Panc1 (cell line): ENCODE results near the gene TGM3.

Source experiments
- POLR2AphosphoS5 ChIP-seq: IDR thresholded peaks from 2 replicates; pipeline ENCODE4 v1.6.1; 2012; ENCODE audit warnings: mild to moderate bottlenecking, low read depth, low read length, moderate library complexity
- TF ChIP-seq, protein P1 (sequence below): fragments of 450-650 bp; IDR thresholded peaks from 2 replicates; pipeline ENCODE4 v1.5.1; 2017; ENCODE audit warnings: mild to moderate bottlenecking

- no peak for TF ChIP-seq POLR2AphosphoS5
- TF ChIP-seq, protein P1, sequence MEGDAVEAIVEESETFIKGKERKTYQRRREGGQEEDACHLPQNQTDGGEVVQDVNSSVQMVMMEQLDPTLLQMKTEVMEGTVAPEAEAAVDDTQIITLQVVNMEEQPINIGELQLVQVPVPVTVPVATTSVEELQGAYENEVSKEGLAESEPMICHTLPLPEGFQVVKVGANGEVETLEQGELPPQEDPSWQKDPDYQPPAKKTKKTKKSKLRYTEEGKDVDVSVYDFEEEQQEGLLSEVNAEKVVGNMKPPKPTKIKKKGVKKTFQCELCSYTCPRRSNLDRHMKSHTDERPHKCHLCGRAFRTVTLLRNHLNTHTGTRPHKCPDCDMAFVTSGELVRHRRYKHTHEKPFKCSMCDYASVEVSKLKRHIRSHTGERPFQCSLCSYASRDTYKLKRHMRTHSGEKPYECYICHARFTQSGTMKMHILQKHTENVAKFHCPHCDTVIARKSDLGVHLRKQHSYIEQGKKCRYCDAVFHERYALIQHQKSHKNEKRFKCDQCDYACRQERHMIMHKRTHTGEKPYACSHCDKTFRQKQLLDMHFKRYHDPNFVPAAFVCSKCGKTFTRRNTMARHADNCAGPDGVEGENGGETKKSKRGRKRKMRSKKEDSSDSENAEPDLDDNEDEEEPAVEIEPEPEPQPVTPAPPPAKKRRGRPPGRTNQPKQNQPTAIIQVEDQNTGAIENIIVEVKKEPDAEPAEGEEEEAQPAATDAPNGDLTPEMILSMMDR: no peak
Observed at GRCh38 chr20:2386516-2387179, 90.8 kb downstream of the TGM3 start.
